Measurements from ENCODE around the gene PURB. TPM values are rescaled to one million over a fixed set of nuclear protein-coding genes. Genes with fewer than 3 reads are reported as not detected.
"Not testable (repeated sequence)": the region's sequence is repeated elsewhere in the genome, so short reads cannot be mapped to it uniquely, and the experiment has no call there.

The PURB gene
- total RNA-seq, 1 donor = 29.8 TPM

- H3K4me3 ChIP-seq (ENCODE audit: low read depth, low read length) = peak overlapping the region; percentile 80
- TF ChIP-seq CTCF (IDR thresholded peaks at IDR 0.05; ENCODE audit: insufficient read depth, low read depth, low read length) = no peak
- DNase-seq (ENCODE audit: low read depth) = no peak
Measured at GRCh38 chr7:44846816-44847508, 38.4 kb downstream of the PURB start.

- DNase-seq (ENCODE audit: low read depth) = not testable (repeated sequence)
- H3K4me3 ChIP-seq (ENCODE audit: low read depth, low read length) = peak overlapping the region; percentile 80
Measured at GRCh38 chr7:44846390-44846789, 38.9 kb downstream of the PURB start.

GRCh38 chr7:44845451-44845850, 39.9 kb downstream of the PURB start:
- DNase-seq (ENCODE audit: low read depth) = no peak
- peak overlapping the region; percentile 80 for H3K4me3 ChIP-seq (ENCODE audit: low read depth, low read length)
- no peak for TF ChIP-seq CTCF (IDR thresholded peaks at IDR 0.05; ENCODE audit: insufficient read depth, low read depth, low read length)

- DNase-seq (ENCODE audit: low read depth) = not testable (repeated sequence)
Measured at GRCh38 chr7:44843440-44843839, 41.9 kb downstream of the PURB start.

GRCh38 chr7:44842675-44843074, 42.7 kb downstream of the PURB start:
- peak; percentile 48 for DNase-seq (ENCODE audit: low read depth)
- H3K4me3 ChIP-seq (ENCODE audit: low read depth, low read length) = not testable (repeated sequence)

More at GRCh38 chr7:44843440-44843839, 41.9 kb downstream of the PURB start:
- H3K4me3 ChIP-seq (ENCODE audit: low read depth, low read length) = not testable (repeated sequence)

GRCh38 chr7:44838751-44839150, 46.6 kb downstream of the PURB start:
- no peak overlapping the region for H3K4me3 ChIP-seq (ENCODE audit: low read depth, low read length)
- DNase-seq (ENCODE audit: low read depth) = peak; percentile 55
- TF ChIP-seq CTCF (IDR thresholded peaks at IDR 0.05; ENCODE audit: insufficient read depth, low read depth, low read length) = no peak

- no peak overlapping the region for H3K4me3 ChIP-seq (ENCODE audit: low read depth, low read length)
- no peak for DNase-seq (ENCODE audit: low read depth)
- no peak for TF ChIP-seq CTCF (IDR thresholded peaks at IDR 0.05; ENCODE audit: insufficient read depth, low read depth, low read length)
Measured at GRCh38 chr7:44827567-44827966, 57.8 kb downstream of the PURB start.

Other genes with a start within 250 kb of the PURB start
- gene ZMIZ2, start 136.7 kb downstream of the PURB start, total RNA-seq = 10.8 and 12.2 TPM in 2 replicates
- 2,028 and 2,422 TPM in 2 replicates for gene PPIA, start 88.8 kb downstream of the PURB start, total RNA-seq
- gene H2AZ2, start 37.4 kb downstream of the PURB start, total RNA-seq = 111 and 118 TPM in 2 replicates
- under 0.01 TPM in 2 replicates for gene MYO1G, start 93.5 kb upstream of the PURB start, total RNA-seq
- gene CCM2, start 114.7 kb upstream of the PURB start, total RNA-seq = 41.9 and 45.4 TPM in 2 replicates
- 2.6 and 3.9 TPM in 2 replicates for gene NACAD, start 203.4 kb upstream of the PURB start, total RNA-seq
- gene TBRG4, start 226.2 kb upstream of the PURB start, total RNA-seq = 69.6 and 80.7 TPM in 2 replicates

All from fibroblast of villous mesenchyme (primary cell).